Central memory CD8-positive, alpha-beta T cell (primary cell): ENCODE results near the gene PRR33.
A peak's percentile ranks its signal among the peaks of the same experiment; 100 is the strongest.
"Not testable (repeated sequence)": the region's sequence is repeated elsewhere in the genome, so short reads cannot be mapped to it uniquely, and the experiment has no call there.

ENCODE experiments used
- ATAC-seq: fragments of 150-1000 bp; cut with Tn5 transposase; replicated peaks from 2 replicates; pipeline ENCODE4 v1.10.0; 2022; ENCODE audit warnings: mild to moderate bottlenecking, moderate FRiP score, moderate number of reproducible peaks; ENCODE audit not compliant: poor library complexity, severe bottlenecking; ENCODE audit errors: extremely low read depth
- DNase-seq, 2 donors: peaks; one replicate each; pipeline ENCODE4 v3.0.0; 2021; ENCODE audit warnings: low spot score in 2 of 2
- H3K27ac Mint-ChIP-seq: one replicate; pipeline ENCODE4 v1.8.0; 2022; ENCODE audit warnings: low read depth, mild to moderate bottlenecking, moderate library complexity, mixed read lengths
- H3K27me3 Mint-ChIP-seq: one replicate; pipeline ENCODE4 v1.8.0; 2022; ENCODE audit warnings: mixed read lengths
- H3K36me3 Mint-ChIP-seq: one replicate; pipeline ENCODE4 v1.8.0; 2022; ENCODE audit warnings: mild to moderate bottlenecking, moderate library complexity, mixed read lengths; ENCODE audit not compliant: insufficient read depth
- H3K4me1 Mint-ChIP-seq: one replicate; pipeline ENCODE4 v1.8.0; 2022; ENCODE audit warnings: mixed read lengths
- H3K4me3 Mint-ChIP-seq: one replicate; pipeline ENCODE4 v1.8.0; 2022; ENCODE audit warnings: mild to moderate bottlenecking, moderate library complexity, mixed read lengths
- H3K9me3 Mint-ChIP-seq: one replicate; pipeline ENCODE4 v1.8.0; 2022; ENCODE audit warnings: mixed read lengths

The PRR33 gene

DNA sequence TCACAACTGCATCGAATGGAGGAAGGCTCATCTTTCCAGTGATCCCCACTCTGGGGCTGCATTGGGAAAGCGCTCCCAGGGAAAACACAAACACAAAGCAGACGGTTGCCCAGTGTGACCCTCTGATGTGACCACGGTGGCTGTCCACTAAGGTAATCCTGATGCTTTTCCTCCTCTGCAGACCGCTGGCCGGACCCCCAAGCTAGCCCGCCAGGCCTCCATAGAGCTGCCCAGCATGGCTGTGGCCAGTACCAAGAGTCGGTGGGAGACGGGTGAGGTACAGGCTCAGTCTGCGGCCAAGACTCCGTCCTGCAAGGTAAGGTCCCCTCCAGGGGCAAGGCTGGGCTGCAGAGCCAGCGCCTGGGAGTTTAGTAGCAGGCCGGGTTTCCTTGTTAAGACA lies 5.1 kb downstream of the PRR33 start:
- not testable (repeated sequence) for ATAC-seq, DNase-seq, H3K4me3 Mint-ChIP-seq, H3K27ac Mint-ChIP-seq, H3K27me3 Mint-ChIP-seq, H3K9me3 Mint-ChIP-seq
- Mint-ChIP-seq H3K4me1 (peaks cover 12% of the 10 kb centered on the region), H3K36me3 (peaks cover 10% of the 10 kb centered on the region)

DNA sequence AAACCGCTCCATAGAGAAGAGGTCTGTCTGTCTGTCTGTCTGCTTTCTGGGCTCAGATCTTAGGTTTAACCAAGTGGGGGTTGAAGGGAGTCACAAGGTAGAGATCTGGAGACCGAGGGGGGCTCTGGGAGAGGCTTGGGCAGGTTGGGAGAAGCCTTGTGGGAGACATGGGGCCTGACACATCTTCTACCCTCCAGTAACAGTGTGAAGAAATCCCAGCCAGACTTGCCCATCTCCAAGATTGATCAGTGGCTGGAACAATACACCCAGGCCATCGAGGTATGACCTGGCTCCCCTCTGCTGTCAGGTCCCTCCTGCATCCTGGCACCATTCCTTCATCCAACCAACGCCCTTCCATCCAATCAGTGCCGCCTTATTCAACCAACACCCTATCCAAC lies 7.4 kb downstream of the PRR33 start:
- no peaks in the 10 kb centered on the region for H3K27me3 Mint-ChIP-seq
- peaks cover 16% of the 10 kb centered on the region for H3K4me1 Mint-ChIP-seq
- ATAC-seq (no peak), DNase-seq (no peak)
- peaks cover 9% of the 10 kb centered on the region for H3K36me3 Mint-ChIP-seq
- no peaks in the 10 kb centered on the region for H3K9me3 Mint-ChIP-seq
- H3K27ac Mint-ChIP-seq = no peak overlapping the region
- H3K4me3 Mint-ChIP-seq = no peak overlapping the region

DNA sequence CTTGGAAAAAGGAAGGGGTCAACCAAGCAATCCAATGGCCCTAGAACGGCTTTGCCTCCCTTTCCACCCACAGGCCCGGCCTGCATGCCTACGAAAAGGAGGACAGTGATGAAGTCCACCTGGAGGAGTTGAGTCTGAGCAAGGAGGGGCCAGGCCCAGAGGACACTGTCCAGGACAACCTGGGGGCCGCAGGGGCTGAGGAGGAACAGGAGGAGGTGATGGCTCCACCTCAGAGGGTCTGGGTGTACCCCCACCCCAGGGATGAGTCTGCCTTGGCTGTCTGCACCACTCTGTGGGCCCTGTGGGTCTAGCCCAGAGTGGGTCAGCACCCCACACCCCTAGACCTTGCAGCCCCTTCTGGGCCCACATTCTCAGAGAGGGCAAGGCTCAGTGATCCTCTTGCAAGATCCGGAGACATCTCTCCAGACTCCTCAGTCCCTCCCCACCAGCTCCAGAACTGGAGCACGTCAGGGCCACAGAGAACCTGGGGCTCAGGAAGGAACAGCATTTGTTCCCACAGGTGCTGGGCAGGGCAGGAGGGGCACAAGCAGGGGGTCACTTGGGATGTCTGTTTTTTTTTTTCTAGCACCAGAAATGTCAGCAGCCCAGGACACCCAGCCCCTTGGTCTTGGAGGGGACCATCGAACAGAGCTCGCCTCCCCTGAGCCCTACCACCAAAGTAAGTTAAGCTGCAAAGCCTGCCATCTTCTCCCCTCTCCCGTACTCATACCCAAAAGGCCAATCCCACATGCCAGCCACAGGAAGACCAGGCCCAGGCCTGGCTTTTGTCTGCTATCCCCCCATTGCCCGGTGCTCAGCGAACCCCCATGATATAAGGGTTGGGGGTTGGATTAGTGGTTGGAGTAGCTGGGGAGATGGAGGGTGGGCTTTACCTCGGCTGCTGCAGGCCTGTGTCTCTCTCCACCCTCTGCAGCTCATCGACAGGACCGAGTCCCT lies 8.1 kb downstream of the PRR33 start:
- H3K27me3 Mint-ChIP-seq = no peaks in the 10 kb centered on the region
- DNase-seq = no peak
- H3K27ac Mint-ChIP-seq = no peak overlapping the region
- no peak for ATAC-seq
- H3K4me3 Mint-ChIP-seq = no peak overlapping the region
- no peaks in the 10 kb centered on the region for H3K9me3 Mint-ChIP-seq
- peaks cover 11% of the 10 kb centered on the region for H3K4me1 Mint-ChIP-seq
- H3K36me3 Mint-ChIP-seq = peaks cover 4% of the 10 kb centered on the region

DNA sequence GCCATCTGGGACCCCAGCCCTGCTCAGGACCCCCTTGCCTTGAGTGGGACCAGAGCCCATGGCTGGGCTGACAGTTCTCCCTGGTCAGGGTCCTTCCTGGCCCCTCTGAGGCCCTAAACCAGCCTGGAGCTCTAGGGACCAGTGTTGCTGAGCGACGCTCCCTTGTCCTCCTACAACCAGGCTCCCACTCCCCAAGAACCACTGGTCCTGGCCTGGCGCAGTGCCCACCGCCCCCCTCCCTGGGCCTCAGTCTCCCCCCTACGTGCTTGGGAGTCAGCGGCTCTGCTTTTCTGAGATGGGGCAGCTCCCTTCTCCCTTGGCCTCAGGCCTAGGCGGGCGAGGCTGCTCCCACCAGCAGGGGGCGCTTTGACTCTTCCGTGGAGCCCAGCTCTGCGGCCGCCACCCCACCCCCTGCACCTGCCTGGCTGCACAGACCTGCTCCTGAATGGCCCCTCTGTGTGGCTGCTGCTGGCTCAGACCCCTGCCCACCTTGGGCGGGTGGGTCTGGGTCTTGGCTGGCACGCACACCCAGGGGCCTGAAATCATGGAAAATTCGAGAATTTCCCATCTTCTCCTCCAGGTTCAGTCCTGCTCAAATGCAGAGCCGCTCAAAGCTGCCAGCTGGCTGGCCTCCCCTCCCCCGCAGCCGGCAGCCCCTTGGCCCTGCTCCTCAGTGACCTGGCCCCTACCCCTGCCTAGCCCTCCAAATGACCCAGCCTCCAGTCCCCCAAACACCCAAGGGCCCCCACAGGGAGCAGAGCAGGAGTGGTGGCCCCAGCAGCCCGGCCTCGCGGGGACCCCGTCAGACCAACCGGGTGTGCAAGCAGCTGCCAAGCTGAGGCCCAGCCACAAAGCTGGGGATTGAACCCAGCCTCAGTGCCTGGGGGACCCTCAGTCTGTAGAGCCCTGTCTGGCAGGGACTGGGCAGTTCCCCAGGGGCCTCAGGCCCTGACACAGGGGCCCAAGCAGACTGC lies 9.1 kb downstream of the PRR33 start:
- peak; percentile 88 for ATAC-seq
- Mint-ChIP-seq H3K27me3 (no peaks in the 10 kb centered on the region), H3K4me3 (no peak overlapping the region), H3K36me3 (no peaks in the 10 kb centered on the region), H3K9me3 (no peaks in the 10 kb centered on the region), H3K27ac (no peak overlapping the region), H3K4me1 (peaks cover 13% of the 10 kb centered on the region)
- peak; percentile 61 to 67 for DNase-seq

DNA sequence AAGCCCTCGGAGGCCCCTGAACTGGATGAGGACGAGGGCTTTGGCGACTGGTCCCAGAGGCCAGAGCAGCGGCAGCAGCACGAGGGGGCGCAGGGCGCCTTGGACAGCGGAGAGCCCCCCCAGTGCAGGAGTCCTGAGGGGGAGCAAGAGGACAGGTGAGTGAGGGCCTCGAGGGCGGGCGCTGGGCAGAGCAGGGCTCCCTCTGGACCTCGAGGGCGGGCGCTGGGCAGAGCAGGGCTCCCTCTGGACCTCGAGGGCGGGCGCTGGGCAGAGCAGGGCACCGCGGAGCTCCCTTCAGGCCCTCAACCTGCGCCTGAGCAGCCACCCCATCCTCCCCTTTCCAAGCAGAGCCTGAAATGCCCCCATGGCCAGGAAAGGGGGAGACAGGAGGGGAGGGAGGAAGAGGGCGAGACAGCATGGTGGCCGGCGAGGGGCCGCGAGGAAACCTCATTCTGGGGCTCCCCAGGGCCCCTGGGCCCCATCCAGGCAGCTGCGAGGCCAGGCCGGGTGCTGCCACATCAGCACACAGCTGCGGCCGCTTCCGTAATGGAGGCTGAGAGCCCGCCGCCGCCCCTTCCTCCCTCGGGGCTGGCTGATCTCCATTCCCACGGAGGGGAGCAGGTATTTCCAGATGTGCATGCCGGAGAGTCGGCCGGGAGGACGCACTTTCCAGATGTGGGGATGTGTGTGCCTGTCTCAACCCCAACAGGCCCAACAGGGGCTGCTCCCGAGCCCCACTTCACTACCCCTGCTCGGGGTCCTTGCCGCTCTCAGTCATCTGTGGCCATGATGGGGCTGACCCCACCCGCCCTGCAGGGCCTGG lies 10.0 kb downstream of the PRR33 start:
- DNase-seq (no peak), ATAC-seq (peak; percentile 10)
- Mint-ChIP-seq H3K36me3 (no peaks in the 10 kb centered on the region), H3K4me1 (peaks cover 16% of the 10 kb centered on the region), H3K9me3 (no peaks in the 10 kb centered on the region), H3K27ac (no peak overlapping the region), H3K27me3 (no peaks in the 10 kb centered on the region), H3K4me3 (no peak overlapping the region)

GRCh38 chr11:1880746-1881441 lies 10.8 kb downstream of the PRR33 start:
- Mint-ChIP-seq H3K4me1 (peaks cover 16% of the 10 kb centered on the region), H3K4me3 (no peak overlapping the region), H3K27me3 (no peaks in the 10 kb centered on the region), H3K27ac (no peak overlapping the region), H3K9me3 (no peaks in the 10 kb centered on the region), H3K36me3 (peaks cover 2% of the 10 kb centered on the region)
- no peak for ATAC-seq
- no peak for DNase-seq

GRCh38 chr11:1879941-1880720 lies 11.6 kb downstream of the PRR33 start:
- no peak overlapping the region for H3K4me3 Mint-ChIP-seq
- H3K9me3 Mint-ChIP-seq = no peaks in the 10 kb centered on the region
- DNase-seq (no peak), ATAC-seq (no peak)
- H3K36me3 Mint-ChIP-seq = peaks cover 5% of the 10 kb centered on the region
- peaks cover 21% of the 10 kb centered on the region for H3K4me1 Mint-ChIP-seq
- H3K27me3 Mint-ChIP-seq = no peaks in the 10 kb centered on the region
- no peak overlapping the region for H3K27ac Mint-ChIP-seq

- ATAC-seq (no peak), DNase-seq (no peak)
- H3K9me3 Mint-ChIP-seq = no peaks in the 10 kb centered on the region
- H3K27ac Mint-ChIP-seq = no peak overlapping the region
- peaks cover 22% of the 10 kb centered on the region for H3K4me1 Mint-ChIP-seq
- no peak overlapping the region for H3K4me3 Mint-ChIP-seq
- H3K36me3 Mint-ChIP-seq = peaks cover 5% of the 10 kb centered on the region
- H3K27me3 Mint-ChIP-seq = no peaks in the 10 kb centered on the region
Measured at GRCh38 chr11:1879342-1879940, 12.3 kb downstream of the PRR33 start.

DNA sequence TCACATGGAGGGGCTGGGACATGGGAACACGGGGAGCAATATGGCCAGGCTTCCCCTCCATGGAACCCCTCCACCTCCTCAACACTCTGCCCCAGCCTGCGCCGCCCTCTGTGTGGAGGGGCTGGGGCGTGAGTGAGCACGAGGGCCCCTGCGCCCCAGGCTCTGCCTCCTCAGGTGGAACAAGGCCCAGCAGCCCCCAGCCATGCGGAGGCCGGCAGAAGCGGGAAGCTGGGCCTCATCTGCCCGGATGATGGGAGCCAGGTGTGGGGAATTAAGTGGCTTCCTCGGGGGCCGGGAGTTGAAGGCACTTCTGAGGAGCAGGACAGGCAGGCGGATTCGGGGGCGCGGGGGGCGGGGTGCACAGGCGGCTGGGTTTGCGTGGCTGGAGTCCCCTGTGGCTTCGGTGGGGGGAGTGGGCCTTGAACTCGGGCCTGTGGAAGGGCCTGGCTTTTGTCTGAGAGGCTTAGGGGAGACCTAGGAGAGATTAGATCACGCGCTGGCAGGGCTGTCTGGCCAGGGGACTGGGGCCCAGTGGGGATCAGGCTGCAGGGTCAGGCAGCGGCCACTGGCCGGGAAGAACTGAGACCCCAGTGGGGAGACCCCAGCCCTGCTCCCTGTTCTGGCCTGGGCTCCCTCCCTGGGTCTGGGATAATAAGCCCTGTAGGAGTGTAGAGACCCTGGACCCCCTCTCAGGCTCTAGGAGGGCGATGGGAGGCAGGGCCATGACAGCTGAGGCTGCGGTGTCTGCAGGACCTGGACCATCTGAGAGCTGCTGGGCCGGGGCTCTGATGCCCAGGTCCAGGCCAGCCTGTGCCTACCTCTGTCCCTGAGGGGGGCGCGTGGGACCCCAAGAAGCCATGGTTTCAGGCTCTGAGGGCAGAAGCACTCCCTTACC lies 13.3 kb downstream of the PRR33 start:
- no peaks in the 10 kb centered on the region for H3K9me3 Mint-ChIP-seq
- ATAC-seq (no peak), DNase-seq (no peak)
- no peak overlapping the region for H3K4me3 Mint-ChIP-seq
- peaks cover 7% of the 10 kb centered on the region for H3K36me3 Mint-ChIP-seq
- H3K27me3 Mint-ChIP-seq = no peaks in the 10 kb centered on the region
- no peak overlapping the region for H3K27ac Mint-ChIP-seq
- peaks cover 26% of the 10 kb centered on the region for H3K4me1 Mint-ChIP-seq
